Transverse colon (tissue), 4 donors: ENCODE results near the gene TNRC6C. TPM values are rescaled to one million over a fixed set of nuclear protein-coding genes. Genes with fewer than 3 reads are reported as not detected.

ENCODE experiments used
- DNase-seq: peaks from one replicate; pipeline ENCODE4 v3.0.0-alpha.2; 2019
- H3K27ac ChIP-seq, 4 donors: fragments of 200-600 bp; sonication (generic); 2 replicates each; pipeline ENCODE4 v1.5.1; 2016 to 2018; ENCODE audit warnings: inconsistent platforms in 4 of 4
- H3K27me3 ChIP-seq: fragments of 200-600 bp; sonication (generic); 2 replicates; pipeline ENCODE4 v1.5.1; 2017; ENCODE audit warnings: inconsistent platforms
- H3K36me3 ChIP-seq, 4 donors: fragments of 200-600 bp; sonication (generic); 2 replicates each; pipeline ENCODE4 v1.5.1; 2017 to 2019; ENCODE audit warnings: inconsistent platforms in 4 of 4
- H3K4me1 ChIP-seq, 4 donors: fragments of 200-600 bp; sonication (generic); 2 replicates each; pipeline ENCODE4 v1.5.1; 2017 to 2020; ENCODE audit warnings: inconsistent platforms in 4 of 4
- H3K4me3 ChIP-seq, 4 donors: fragments of 200-600 bp; sonication (generic); 1 replicate in 1 of 4; 2 replicates in 3 of 4; pipeline versions ENCODE4 v1.5.1 to v1.6.1; 2017 to 2019; ENCODE audit warnings: inconsistent platforms in 4 of 4
- H3K9me3 ChIP-seq, 2 donors: fragments of 200-600 bp; sonication (generic); 2 replicates each; pipeline ENCODE4 v1.5.1; 2017 to 2019; ENCODE audit warnings: inconsistent platforms in 2 of 2
- EP300 ChIP-seq: sonication (generic); formaldehyde crosslinking; IDR thresholded peaks from one replicate; pipeline ENCODE4 v1.6.1; 2017; ENCODE audit warnings: antibody characterized with exemption, low read depth
- POLR2A ChIP-seq: fragments of 450-650 bp; IDR thresholded peaks from one replicate; pipeline ENCODE4 v1.6.1; 2016; ENCODE audit warnings: antibody characterized with exemption, mild to moderate bottlenecking, moderate library complexity
- POLR2AphosphoS5 ChIP-seq, 3 donors: sonication (generic); formaldehyde crosslinking; IDR thresholded peaks; one replicate each; pipeline ENCODE4 v1.6.1; 2016; ENCODE audit warnings: antibody characterized with exemption in 3 of 3
- WGBS, 2 donors: methylation state at CpG; one replicate each; pipeline ENCODE4 v1.1.5; 2018; ENCODE audit warnings: low coverage in 1 of 2; 5-methylcytosine and 5-hydroxymethylcytosine counted together
- in situ Hi-C, 4 donors: fragments of 200-750 bp; cut with MboI; loops; one replicate each; pipeline versions ENCODE4 v1.15.0 to v1.15.1; 2017; ENCODE audit warnings: low sequenced_read_pairs in 3 of 4, low pct_ligation_motif_present in 1 of 4, low pct_unique_long_range_greater_than_20kb in 1 of 4
- intact Hi-C: fragments of 100-400 bp; cut with DNase I; formaldehyde crosslinking; loops from one replicate; pipeline ENCODE4 v1.15.1; 2023; ENCODE audit warnings: low total_unique reads
- total RNA-seq, 4 donors: library from RNA; depleted of rRNA; stranded (reverse); fragments of >200 nt; gene quantifications; one replicate each; pipeline ENCODE4 v1.1.0, GENCODE V29; 2016
- TF ChIP-seq, protein P1 (sequence below), 5 experiments: fragments of 200-600 bp in 3 of 5; fragments of 450-650 bp in 2 of 5; sonication (generic) in 3 of 5; IDR thresholded peaks; 1 replicate in 2 of 5; 2 replicates in 3 of 5; pipeline ENCODE4 v1.5.1; 2016 to 2017; ENCODE audit warnings: antibody characterized with exemption in 5 of 5, inconsistent platforms in 3 of 5, mild to moderate bottlenecking in 2 of 5, moderate library complexity in 1 of 5

The TNRC6C gene
- total RNA-seq, 4 donors from 2014 or later = 7.5 to 16.9 (median 9.9) TPM

DNA sequence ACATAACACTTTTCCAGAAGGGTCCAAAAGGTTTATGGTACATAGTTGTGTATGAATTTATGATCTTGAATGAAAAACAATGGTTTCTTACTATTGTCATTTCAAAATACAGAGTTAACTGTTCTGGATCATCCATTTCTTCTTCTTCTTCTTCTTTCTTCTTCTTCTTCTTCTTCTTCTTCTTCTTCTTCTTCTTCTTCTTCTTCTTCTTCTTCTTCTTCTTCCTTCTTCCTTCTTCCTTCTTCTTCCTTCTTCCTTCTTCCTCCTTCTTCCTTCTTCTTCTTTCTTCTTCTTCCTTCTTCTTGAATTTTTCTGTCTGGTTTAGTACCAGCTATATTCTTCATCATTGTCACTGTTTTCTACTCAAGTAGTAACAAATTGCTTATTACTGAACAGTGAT, 47.8 kb downstream of the TNRC6C start:
- in situ Hi-C loops = loop anchor here in 1 of 4 donors (25.0 kb wide), 1 partner anchor 469 kb away; no protein-coding TSS in a partner anchor

DNA sequence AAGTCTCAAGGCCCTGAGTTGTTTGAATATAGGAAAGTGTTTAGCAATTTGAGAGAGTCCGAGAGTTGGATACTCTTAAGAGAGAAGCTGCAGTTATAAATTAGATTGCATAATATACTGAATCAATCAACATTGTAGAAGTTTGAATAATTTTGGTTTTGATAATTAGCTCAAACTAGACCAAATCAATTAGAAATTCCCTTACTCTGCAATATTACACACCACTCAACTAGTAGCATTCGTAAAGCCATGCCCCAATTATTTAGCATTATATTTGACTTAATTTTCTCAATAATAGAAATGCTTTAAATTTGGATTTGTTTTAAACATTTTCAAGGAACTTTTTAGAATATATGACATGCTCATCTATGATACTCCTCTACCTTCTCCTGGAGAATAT, 49.1 kb downstream of the TNRC6C start:
- DNase-seq = no peak
- TF ChIP-seq, protein P1, sequence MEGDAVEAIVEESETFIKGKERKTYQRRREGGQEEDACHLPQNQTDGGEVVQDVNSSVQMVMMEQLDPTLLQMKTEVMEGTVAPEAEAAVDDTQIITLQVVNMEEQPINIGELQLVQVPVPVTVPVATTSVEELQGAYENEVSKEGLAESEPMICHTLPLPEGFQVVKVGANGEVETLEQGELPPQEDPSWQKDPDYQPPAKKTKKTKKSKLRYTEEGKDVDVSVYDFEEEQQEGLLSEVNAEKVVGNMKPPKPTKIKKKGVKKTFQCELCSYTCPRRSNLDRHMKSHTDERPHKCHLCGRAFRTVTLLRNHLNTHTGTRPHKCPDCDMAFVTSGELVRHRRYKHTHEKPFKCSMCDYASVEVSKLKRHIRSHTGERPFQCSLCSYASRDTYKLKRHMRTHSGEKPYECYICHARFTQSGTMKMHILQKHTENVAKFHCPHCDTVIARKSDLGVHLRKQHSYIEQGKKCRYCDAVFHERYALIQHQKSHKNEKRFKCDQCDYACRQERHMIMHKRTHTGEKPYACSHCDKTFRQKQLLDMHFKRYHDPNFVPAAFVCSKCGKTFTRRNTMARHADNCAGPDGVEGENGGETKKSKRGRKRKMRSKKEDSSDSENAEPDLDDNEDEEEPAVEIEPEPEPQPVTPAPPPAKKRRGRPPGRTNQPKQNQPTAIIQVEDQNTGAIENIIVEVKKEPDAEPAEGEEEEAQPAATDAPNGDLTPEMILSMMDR (IDR thresholded peaks at IDR 0.05) = no peak
- TF ChIP-seq POLR2A (no peak), POLR2AphosphoS5 (IDR thresholded peaks at IDR 0.05) (no peak), EP300 (no peak)
- Histone ChIP-seq H3K27me3 (no peaks in the 10 kb centered on the region), H3K36me3 (no peaks in the 10 kb centered on the region), H3K9me3 (no peaks in the 10 kb centered on the region), H3K4me1 (peaks cover 0 to 6% (median 3%) of the 10 kb centered on the region in 4 donors), H3K27ac (no peak overlapping the region), H3K4me3 (no peak overlapping the region)
- 85 to 94% methylated on average over 2 of the region's 2 CpGs for WGBS, 2 donors
- intact Hi-C loops (no loop called here), in situ Hi-C loops (loop anchor here in 1 of 4 donors (25.0 kb wide), 1 partner anchor 470 kb away; no protein-coding TSS in a partner anchor)

More for the DNA sequence above, 47.8 kb downstream of the TNRC6C start:
- H3K36me3 ChIP-seq = no peaks in the 10 kb centered on the region
- peaks cover 0 to 2% (median 0%) of the 10 kb centered on the region in 4 donors for H3K4me1 ChIP-seq
- intact Hi-C loops = no loop called here
- no peak overlapping the region for H3K27ac ChIP-seq
- DNase-seq = no peak
- H3K27me3 ChIP-seq = no peaks in the 10 kb centered on the region
- TF ChIP-seq, protein P1 (IDR thresholded peaks at IDR 0.05) = no peak
- TF ChIP-seq POLR2A (no peak), POLR2AphosphoS5 (IDR thresholded peaks at IDR 0.05) (no peak), EP300 (no peak)
- H3K9me3 ChIP-seq = no peaks in the 10 kb centered on the region
- H3K4me3 ChIP-seq = no peak overlapping the region

DNA sequence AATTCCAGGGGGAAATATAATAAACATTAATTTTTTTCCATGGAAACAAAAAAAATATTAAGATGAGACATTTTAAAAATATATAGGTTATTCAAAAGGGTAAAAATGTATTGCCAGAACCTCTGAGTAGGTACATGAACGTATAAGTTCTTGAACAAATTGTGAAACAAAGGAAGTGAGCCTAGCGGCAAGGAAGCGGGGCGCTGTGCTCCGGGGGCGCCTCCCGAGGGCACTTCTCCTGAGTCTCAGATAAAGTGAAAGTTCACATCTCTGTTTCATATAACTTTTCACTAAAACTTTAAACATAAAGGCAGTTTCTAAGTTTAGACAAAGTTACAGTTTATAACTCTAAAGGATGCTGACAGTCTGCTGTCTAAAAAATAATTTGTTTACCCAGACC, 52.3 kb downstream of the TNRC6C start:
- H3K4me1 ChIP-seq = peaks cover 0 to 9% (median 3%) of the 10 kb centered on the region in 4 donors
- H3K36me3 ChIP-seq = no peaks in the 10 kb centered on the region
- intact Hi-C loops = loop anchor here (5.0 kb wide), 1 partner anchor 468 kb away; no protein-coding TSS in a partner anchor
- no peak for DNase-seq
- TF ChIP-seq EP300 = no peak
- TF ChIP-seq, protein P1 (IDR thresholded peaks at IDR 0.05) = no peak
- no peak for TF ChIP-seq POLR2AphosphoS5 (IDR thresholded peaks at IDR 0.05)
- TF ChIP-seq POLR2A = no peak
- WGBS, 2 donors = 76 to 94% methylated on average over 7 of the region's 7 CpGs
- in situ Hi-C loops = loop anchor here (10.0 to 25.0 kb wide), 4 partner anchors 236 to 473 kb away; no protein-coding TSS in a partner anchor
- H3K27ac ChIP-seq = no peak overlapping the region
- H3K4me3 ChIP-seq = no peak overlapping the region
- no peaks in the 10 kb centered on the region for H3K27me3 ChIP-seq
- no peaks in the 10 kb centered on the region for H3K9me3 ChIP-seq

DNA sequence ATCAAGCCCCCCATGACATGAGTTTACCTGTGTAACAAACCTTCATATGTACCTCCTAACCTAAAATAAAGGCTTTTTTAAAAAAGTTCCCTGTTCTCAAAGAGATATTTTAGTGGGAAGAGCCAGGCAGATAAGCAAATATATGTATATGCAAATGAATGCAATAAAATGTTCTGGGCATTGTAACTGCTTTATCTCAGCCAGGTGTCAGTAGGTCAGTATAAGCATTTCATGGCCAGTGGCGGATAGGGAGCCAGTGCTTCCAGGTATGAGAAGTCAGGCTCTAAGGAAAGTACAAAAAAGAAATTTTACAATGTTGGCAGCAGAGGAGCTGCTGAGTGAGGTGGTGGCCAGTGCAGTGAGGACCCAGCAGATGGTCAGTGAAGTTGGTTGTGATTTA, 53.9 kb downstream of the TNRC6C start:
- Histone ChIP-seq H3K4me1 (peaks cover 0 to 9% (median 3%) of the 10 kb centered on the region in 4 donors), H3K36me3 (no peaks in the 10 kb centered on the region), H3K27ac (no peak overlapping the region), H3K27me3 (no peaks in the 10 kb centered on the region), H3K4me3 (no peak overlapping the region), H3K9me3 (no peaks in the 10 kb centered on the region)
- TF ChIP-seq, protein P1 (IDR thresholded peaks at IDR 0.05) = no peak
- TF ChIP-seq EP300 (no peak), POLR2A (no peak), POLR2AphosphoS5 (IDR thresholded peaks at IDR 0.05) (no peak)
- WGBS, 2 donors = 43 to 67% methylated on average over 1 of the region's 1 CpG
- no peak for DNase-seq
- intact Hi-C loops (loop anchor here (5.0 kb wide), 1 partner anchor 470 kb away; no protein-coding TSS in a partner anchor), in situ Hi-C loops (loop anchor here (10.0 to 25.0 kb wide), 4 partner anchors 238 to 475 kb away; no protein-coding TSS in a partner anchor)
